GM19463 (cell line): ENCODE results near the gene ZNF133.
"Not testable (repeated sequence)": the region's sequence is repeated elsewhere in the genome, so short reads cannot be mapped to it uniquely, and the experiment has no call there.

Experiments used
- ATAC-seq: cut with Tn5 transposase; IDR thresholded peaks from one replicate; pipeline ENCODE4 v1.9.1; 2021; ENCODE audit warnings: mild to moderate bottlenecking, moderate library complexity; ENCODE audit not compliant: unreplicated experiment

ZNF133 gene

DNA sequence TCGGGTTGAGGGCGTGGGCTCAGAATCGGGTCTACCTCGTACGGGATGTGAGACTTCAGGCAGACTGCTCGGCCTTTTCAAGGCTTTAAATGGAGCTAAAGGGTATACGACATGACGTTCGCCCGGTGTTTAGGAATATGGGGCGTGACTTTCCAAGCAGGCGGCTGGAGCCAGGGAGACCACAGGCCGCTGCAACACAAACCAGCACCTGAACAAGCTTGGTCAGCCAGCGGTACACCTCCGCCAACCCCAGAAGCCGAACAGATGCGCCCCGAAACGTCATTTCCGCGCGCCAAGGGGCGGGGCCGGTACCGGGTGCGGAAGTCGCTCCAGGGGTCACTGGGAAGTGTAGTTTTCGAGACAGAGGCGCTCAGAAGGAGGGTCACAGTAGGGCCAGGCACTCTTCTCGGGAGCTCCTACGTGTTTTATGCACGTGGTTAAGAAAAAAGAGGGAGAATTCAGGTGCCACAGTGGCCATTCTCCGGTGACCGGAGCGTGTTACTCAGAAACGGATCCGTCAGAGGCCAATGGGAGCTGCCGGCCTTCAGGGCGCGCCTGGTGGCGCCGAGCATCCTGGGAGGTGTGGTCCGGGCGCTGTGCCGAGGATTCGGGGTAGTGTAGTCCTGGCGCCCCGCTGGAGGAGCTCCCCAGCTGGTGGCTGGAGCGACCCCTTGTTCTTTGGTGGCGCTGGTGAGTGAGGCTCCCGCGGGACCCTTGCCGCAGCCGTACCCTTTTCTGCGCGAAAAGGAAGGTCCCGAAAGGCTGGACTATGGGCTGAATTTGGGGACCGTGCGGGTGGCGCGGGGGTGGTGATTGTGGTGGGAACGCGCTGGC, at the start of gene ZNF133:
Gene ZNF133, plus strand, starts transcription at position 613 of the 834 bp plus-strand sequence. CDS start 17,160 bp downstream, outside the sequence.
- ATAC-seq = peak; percentile 99

DNA sequence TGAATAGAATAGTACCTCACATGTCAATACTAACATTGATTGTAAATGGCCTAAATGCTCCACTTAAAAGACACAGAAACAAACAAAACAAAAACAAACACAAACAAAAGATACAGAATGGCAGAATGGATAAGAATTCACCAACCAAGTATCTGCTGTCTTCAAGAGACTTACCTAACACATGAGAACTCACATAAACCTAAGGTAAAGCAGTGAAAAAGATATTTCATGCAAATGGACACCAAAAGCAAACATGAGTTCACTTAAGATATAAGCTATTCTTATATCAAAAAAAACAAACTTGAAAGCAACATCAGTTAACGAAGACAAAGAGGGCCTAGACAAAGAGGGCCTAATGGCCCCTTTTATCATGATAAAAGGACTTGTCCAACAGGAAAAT, 47.3 kb upstream of the ZNF133 start:
- no peak for ATAC-seq

DNA sequence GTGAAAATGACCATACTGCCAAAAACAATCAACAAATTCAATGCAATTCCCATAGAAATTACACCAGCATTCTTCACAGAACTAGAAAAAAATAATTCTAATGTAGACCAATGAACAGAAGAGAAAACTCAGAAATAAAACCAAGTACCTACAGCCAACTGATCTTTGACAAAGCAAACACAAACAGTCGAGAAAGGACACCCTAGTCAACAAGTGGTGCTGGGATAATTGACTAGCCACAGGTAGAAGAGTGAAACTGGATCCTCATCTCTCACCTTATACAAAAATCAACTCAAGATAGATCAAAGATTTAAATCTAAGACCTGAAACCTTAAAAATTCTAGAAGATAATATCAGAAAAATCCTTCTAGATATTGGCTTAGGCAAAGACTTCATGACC, 44.5 kb upstream of the ZNF133 start:
- ATAC-seq = no peak

DNA sequence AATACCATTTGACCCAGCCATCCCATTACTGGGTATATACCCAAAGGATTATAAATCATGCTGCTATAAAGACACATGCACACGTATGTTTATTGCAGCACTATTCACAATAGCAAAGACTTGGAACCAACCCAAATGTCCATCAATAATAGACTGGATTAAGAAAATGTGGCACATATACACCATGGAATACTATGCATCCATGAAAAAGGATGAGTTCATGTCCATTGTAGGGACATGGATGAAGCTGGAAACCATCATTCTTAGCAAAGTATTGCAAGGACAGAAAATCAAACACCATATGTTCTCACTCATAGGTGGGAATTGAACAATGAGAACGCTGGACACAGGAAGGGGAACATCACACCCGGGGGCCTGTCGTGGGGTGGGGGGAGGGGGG, 39.8 kb upstream of the ZNF133 start:
- not testable (repeated sequence) for ATAC-seq

DNA sequence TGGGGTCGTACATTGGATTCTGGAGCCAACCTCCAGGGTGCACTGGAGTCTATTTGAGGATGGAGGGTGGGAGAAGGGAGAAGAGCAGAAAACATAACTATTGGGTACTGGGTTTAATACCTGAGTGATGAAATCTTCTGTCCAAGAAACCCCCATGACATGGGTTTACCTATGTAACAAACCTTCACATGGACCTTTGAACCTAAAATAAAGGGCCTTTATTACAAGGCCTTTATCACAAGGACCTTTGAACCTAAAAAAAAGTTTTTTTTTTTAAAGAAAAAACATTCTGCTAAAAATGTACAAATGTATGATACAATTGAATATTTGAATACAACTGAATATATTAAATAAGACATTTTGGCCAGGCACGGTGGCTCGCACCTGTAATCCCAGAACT, 38.1 kb upstream of the ZNF133 start:
- no peak for ATAC-seq

DNA sequence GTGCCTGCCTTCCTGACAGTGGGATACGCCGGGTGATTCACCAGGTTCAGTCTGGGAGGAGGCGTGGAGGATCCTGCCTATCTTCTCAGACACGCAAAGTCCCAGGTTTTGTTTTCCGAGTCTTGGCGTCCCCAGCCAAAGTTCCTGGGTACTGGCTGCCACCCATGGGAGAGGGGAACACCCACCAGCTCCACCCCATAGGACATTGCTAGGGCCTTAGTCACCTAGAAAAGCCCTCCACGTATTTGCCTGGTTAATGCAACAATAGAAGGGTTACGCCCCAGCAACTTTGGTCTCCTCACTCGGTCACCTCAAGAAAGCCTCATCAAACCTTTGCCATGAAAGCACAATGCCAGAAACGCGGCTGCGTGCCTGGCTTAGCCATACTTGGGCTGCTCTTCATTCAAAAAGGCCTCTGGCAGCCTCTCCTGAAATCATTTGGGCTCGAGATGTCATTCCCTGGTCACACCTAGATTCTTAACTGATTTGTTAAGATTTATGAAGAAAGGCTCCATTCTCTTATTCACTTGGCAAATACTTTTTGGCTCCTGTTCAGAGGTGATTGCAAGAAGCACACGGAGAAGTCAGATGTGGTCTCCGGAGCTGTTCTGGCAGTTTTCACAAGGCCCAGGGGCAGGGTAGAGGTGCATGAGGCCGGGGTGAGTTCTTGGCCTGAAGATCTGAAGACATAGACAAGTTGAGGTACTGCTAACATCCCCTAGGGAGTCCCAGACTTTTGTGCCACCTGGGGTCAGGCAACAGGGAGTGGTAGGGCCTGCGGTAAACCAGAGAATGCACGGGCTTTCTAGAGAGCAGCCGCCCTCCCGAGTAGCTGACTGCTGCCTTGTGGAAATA, 35.5 kb upstream of the ZNF133 start:
- ATAC-seq = no peak

DNA sequence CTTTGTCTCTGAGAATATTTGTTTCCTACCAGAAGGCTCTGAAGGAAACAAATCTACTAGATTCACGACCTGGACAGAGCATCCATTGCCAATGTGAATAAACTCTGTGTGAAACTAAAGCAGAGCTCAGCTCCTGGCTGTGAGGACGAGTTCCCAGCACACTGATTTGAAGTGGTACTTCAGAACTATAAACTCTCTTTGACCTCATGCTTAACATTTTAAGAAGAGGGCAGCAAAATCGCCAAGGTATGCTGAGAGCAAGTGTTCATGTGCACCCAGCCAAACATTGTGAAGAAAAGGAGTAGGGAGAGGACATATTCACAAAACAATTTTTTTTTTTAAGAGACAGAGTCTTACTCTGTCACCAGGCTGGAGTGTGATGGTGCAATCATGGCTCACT, 33.7 kb upstream of the ZNF133 start:
- no peak for ATAC-seq

DNA sequence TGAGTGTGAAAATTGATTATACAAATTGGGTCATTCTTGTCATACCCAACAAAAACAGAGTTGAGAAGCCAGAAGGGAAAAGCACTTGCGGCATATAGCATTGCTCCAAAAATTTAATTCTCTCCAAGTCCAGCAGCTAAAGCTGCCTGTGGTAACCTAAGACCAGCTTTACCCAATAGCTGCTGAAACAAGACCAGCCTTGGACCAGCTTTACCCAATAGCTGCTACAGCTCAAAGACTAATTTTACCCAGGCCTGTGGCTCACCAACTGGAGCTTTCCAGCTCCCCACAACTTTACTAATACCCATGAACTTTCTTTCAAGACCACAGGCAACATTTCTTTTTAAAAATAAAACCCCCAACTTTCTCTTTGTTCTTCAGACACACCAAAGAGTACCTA, 32.8 kb upstream of the ZNF133 start:
- ATAC-seq = no peak

DNA sequence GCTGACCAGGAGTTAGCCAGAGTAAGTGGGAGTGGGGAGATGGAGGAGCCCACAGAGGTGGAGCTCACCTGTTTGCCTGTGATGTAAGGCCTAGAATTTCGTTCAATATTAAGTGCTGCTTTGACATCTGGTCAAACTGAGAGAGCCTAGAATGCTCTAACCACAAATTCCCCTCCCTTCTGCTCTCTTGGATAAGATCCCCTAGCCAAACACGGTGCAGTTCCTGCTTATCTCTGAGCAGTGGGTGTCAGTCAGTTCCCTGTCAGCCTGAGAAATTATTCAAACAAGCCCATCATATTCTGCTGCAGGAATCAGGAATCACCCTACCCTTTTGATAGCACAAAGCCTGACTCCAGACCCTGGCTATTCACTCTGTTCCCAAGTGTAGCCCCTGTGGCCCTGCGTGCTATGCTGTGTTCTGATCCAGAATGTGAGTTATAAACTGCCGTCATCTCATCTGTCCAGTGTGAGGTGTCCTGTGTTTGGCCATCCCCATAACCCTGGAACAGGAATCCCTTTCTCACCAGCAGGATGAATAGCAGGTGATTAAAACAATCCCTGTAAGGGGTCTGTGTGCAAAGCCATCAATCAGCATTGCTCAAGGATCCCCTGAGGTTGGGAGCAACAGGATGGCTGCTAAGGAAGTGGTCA, 31.8 kb upstream of the ZNF133 start:
- ATAC-seq = no peak

DNA sequence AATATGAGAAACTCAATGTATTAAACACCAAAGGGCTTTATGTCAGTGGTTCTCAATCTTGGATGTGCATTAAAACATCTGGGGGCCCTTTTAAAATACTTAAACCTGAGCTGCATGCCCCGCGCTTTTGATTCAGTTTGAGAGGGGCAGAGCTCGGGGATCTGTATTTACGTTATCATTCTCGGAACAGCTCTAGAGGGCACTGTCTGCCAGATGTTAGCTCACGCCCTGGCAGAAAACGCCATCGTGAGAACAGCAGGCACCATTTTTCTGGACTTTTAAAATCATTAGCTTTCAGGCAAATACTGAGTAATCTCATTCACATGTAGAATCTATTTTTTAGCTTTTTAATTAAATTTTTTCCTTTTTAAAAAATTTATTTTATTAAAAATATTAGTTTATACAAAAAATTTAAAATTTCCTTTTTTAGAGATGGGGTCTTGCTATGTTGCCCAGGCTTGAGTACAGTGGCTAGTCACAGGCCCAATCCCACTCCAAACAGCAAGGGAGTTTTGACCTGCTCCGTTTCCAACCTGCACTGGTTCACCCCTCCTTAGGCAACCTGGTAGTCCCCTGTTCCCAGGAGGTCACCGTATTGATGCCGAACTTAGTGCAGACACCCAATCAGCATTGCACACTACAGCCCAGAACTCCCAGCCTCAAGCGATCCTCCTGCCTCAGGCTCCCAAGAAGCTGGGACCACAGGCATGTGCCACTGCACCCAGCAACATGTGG, 30.0 kb upstream of the ZNF133 start:
- ATAC-seq = no peak

DNA sequence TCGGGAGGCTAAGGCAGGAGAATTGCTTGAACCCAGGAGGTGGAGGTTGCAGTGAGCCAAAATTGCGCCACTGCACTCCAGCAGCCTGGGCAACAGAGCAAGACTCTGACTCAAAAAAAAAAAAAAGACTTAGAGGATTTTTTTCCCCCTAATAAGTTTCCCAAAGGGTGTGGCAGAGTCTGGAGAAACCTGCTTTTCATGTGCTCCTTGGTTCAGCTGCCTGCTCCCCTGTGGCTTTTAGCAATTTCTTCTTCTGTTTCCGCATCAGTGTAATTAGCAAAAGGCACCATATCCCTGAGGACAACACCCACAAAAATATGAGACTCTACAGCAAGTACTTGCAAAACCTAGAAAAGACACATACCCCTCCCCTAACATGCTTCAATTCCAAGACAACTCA, 28.6 kb upstream of the ZNF133 start:
- ATAC-seq = no peak

DNA sequence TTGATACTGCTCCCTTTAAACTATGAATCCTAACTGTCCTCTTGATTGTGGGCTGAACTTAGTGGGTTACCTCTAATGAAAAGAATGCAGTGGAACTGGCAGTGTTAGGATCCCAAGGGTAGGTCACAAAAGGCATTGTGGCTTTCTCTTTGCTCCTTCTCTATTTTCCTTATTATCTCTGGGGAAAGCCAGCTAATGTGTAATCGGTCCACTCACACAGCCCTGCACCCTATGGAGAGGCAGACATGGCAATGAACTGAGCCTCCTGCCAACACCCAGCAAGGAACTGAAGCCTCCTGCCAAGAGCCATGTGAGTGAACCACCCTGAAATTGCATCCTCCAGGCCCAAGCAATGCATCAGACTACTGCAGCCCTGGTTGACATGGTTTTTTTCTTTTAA, 24.6 kb upstream of the ZNF133 start:
- no peak for ATAC-seq

DNA sequence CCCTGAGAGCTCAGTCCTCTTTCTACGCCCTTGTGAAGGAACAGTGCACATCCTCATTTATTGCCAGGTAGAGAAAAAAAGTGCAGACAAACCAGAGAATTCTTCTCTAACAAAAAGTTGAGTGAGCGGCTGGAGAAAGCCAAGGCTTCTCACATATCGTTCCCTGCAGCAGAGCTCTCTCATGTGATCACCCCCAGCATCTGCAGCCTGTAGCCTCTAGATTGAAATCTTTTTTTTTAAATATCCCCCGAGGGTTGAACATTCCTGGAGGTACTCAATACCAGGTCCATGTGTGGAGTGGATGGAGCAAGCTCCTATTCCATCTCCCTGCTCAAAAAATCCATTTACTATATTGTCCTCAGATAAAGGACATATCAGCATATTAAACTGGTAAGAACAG, 22.9 kb upstream of the ZNF133 start:
- ATAC-seq = no peak

DNA sequence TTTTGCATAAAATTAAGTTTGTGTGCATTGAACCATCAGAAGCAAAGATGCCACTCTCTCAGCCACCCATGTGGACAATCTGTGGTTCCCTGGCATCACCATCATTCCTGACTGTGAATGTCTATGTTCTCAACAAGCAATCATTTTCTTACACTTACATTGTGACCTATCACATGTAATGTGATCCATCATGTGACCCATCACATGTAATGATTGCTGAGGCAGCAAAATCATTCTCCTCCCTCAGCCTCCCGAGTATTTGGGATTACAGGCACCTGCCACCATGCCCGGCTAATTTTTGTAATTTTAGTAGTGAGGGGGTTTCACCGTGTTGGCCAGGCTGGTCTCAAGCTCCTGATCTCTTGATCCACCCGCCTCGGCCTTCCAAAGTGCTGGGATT, 22.0 kb upstream of the ZNF133 start:
- ATAC-seq = no peak

DNA sequence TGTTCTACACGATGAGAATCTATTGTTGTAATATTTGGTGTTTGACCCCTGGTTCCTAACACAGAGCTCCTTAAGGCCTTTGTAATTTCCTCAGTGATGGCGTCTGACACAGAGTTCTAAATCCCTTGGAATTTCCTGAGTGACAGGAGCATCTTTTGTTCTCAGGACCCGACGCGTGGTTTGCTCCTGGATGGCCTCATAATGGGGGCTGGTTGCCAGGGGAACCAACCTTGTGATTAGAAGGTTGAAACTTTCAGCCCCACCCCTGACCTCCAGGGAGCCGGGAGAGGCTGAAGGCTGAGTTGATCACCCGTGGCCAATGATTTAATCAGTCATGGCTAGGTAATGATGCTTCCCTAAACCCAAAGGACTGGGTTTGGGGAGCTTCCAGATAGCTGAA, 20.5 kb upstream of the ZNF133 start:
- ATAC-seq = no peak

DNA sequence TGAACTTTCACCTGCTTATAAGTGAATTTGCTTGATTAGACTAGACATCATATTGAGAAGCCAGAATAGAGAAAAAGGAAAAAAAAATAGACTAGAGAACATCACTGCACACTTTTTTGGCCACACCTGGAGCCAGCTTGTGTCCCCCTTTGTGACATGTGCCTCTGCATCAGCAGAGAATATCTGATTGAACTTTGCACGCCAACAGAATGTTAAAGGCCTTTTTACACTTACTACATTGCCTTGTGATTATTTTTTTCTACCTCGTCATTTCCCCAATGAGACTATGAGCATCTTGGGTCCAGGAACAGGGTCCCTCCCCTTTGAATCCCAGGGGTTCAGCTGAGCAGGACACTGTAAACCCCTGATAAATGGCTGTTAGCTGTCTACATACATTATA, 17.2 kb upstream of the ZNF133 start:
- ATAC-seq = no peak

DNA sequence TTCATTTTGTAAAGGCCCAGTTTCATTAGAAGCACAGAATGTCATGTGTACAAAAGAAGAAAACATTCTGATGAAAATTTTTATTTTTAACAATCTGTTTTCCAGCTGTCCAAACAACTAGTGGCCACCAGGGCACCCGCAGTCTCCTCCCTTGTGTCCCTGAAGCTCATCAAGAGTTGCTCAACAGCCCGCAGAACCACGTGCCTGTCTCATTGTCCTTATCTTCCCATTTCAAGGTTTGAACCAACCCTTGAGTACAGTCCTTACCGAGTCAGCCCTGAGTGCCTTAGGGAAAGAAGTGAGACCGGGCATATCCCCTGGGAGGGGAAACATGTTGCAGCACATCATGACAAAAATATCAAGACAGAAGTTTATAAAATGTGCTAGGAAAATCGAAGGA, 15.9 kb upstream of the ZNF133 start:
- ATAC-seq = no peak

DNA sequence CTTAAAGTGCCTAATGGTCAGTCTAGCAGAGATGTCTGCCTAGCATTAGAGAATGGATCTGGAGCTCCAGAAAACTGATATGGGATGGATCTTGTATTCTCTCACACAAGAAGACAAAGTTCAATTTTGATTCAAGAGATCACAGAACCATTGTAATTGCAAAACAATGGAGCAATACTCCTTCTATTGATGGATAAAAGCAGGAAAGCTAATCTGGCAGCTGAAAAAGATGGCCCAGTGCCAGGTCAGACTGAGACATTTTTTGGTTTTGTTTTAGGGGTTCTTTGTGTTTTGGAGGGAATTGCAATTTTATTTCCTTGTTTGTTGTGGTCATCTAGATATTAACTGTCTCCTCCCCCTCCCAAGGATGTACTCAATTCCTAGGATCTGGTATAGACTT, 14.6 kb upstream of the ZNF133 start:
- ATAC-seq = no peak

DNA sequence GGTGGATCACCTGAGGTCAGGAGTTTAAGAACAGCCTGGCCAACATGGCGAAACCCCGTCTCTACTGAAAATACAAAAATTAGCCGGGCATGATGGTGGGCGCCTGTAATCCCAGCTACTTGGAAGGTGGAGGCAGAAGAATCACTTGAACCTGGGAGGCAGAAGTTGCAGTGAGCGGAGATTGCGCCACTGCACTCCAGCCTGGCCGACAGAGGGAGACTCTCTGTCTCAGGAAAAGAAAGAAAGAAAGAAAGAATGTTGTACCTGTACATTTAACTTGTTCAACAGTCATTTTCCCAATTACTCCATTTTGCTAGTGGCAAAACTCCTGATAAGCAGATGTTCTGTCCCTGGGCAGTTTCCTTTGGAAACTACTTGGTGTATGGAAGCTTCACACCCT, 12.4 kb upstream of the ZNF133 start:
- ATAC-seq = not testable (repeated sequence)

DNA sequence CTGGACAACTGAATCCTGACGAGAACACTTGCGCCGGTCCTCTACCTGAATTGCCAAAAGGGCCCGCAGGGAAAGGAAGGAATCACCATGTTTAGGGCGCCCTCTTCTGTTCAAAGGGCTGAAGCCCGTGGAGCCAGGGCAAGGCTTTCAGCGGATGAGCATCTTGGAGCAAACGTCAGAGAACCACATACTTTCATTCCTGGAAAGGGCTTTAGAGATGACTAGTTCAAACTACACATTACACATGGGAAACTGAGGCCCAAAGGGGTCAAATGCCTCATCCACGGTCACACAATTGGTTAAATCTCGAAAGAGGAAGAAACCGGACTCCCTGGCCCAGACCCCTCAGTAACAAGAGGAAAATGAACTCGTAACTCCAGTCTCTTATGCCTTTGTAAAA, 11.5 kb upstream of the ZNF133 start:
- ATAC-seq = no peak

DNA sequence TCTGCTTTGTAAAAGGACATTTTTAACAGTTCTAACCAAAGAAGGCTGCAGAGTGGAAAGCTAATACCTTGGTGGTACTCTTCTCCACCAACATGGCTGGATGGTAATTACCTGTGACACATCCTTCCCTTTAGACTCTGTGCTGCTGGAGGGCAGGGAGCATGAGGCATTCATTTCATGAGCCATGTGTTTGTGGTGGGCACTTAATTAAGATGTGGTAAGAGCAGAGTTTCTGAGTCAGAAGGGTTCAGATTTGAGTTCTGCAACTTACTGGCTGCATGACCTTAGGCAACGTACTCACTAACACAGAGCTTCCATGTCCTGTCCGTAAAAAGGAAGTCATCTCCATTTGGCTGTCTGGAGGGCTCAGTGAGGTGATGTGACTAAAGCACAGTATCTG, 9.1 kb upstream of the ZNF133 start:
- ATAC-seq = no peak
